Activated CD4-positive, alpha-beta T cell treated with anti-CD3 and anti-CD28 coated beads, Interleukin-2, amount 10 ng/mL, durations not matched to agents 24 days and 14 days (primary cell): ENCODE data around the gene ANXA10. TPM values are rescaled to one million over a fixed set of nuclear protein-coding genes. Genes with fewer than 3 reads are reported as not detected.
"Not testable (repeated sequence)": the region's sequence is repeated elsewhere in the genome, so short reads cannot be mapped to it uniquely, and the experiment has no call there.

ENCODE experiments used
- DNase-seq: peaks from one replicate; pipeline ENCODE4 v3.0.0; 2022
- H3K27ac Mint-ChIP-seq: one replicate; pipeline ENCODE4 v1.8.0; 2022; ENCODE audit warnings: mild to moderate bottlenecking, mixed read lengths
- H3K27me3 Mint-ChIP-seq: one replicate; pipeline ENCODE4 v1.8.0; 2022; ENCODE audit warnings: mixed read lengths
- H3K36me3 Mint-ChIP-seq: one replicate; pipeline ENCODE4 v1.8.0; 2022; ENCODE audit warnings: low read depth, mild to moderate bottlenecking, mixed read lengths
- H3K4me1 Mint-ChIP-seq: one replicate; pipeline ENCODE4 v1.8.0; 2021; ENCODE audit warnings: mixed read lengths
- H3K4me3 Mint-ChIP-seq: one replicate; pipeline ENCODE4 v1.8.0; 2022; ENCODE audit warnings: mild to moderate bottlenecking, moderate library complexity, mixed read lengths
- H3K9me3 Mint-ChIP-seq: one replicate; pipeline ENCODE4 v1.8.0; 2021; ENCODE audit warnings: mixed read lengths
- intact Hi-C: fragments of 100-400 bp; cut with micrococcal nuclease; formaldehyde crosslinking; loops from one replicate; pipeline ENCODE4 v1.15.1; 2023
- total RNA-seq: library from RNA; stranded (reverse); gene quantifications from 2 replicates; pipeline ENCODE4 v1.2.3, GENCODE V29; 2022

Gene ANXA10
- total RNA-seq, 1 donor from 2014 or later = not detected

GRCh38 chr4:168096407-168096784, 4.1 kb downstream of the ANXA10 start:
- intact Hi-C loops = no loop called here
- H3K27me3 Mint-ChIP-seq = no peaks in the 10 kb centered on the region
- H3K9me3 Mint-ChIP-seq = no peaks in the 10 kb centered on the region

GRCh38 chr4:168097161-168097560, 4.8 kb downstream of the ANXA10 start:
- H3K27ac Mint-ChIP-seq = no peak overlapping the region
- no peaks in the 10 kb centered on the region for H3K9me3 Mint-ChIP-seq
- H3K4me1 Mint-ChIP-seq = no peaks in the 10 kb centered on the region
- H3K36me3 Mint-ChIP-seq = no peaks in the 10 kb centered on the region
- no peak overlapping the region for H3K4me3 Mint-ChIP-seq
- no peak for DNase-seq
- intact Hi-C loops = no loop called here
- no peaks in the 10 kb centered on the region for H3K27me3 Mint-ChIP-seq

More at GRCh38 chr4:168096407-168096784, 4.1 kb downstream of the ANXA10 start:
- H3K27ac Mint-ChIP-seq = no peak overlapping the region
- H3K36me3 Mint-ChIP-seq = no peaks in the 10 kb centered on the region
- H3K4me1 Mint-ChIP-seq = no peaks in the 10 kb centered on the region
- no peak for DNase-seq
- H3K4me3 Mint-ChIP-seq = no peak overlapping the region

- Mint-ChIP-seq H3K27ac (no peak overlapping the region), H3K36me3 (no peaks in the 10 kb centered on the region), H3K27me3 (no peaks in the 10 kb centered on the region), H3K9me3 (no peaks in the 10 kb centered on the region), H3K4me3 (no peak overlapping the region), H3K4me1 (no peaks in the 10 kb centered on the region)
- no peak for DNase-seq
- intact Hi-C loops = no loop called here
Observed at GRCh38 chr4:168098248-168098717, 5.9 kb downstream of the ANXA10 start.

GRCh38 chr4:168099195-168099594, 6.9 kb downstream of the ANXA10 start:
- Mint-ChIP-seq H3K36me3 (no peaks in the 10 kb centered on the region), H3K4me1 (no peaks in the 10 kb centered on the region), H3K27ac (no peak overlapping the region), H3K4me3 (no peak overlapping the region), H3K27me3 (no peaks in the 10 kb centered on the region), H3K9me3 (no peaks in the 10 kb centered on the region)
- intact Hi-C loops = no loop called here
- no peak for DNase-seq

GRCh38 chr4:168101026-168101425, 8.7 kb downstream of the ANXA10 start:
- no peak for DNase-seq
- Mint-ChIP-seq H3K27ac (no peak overlapping the region), H3K36me3 (no peaks in the 10 kb centered on the region), H3K4me3 (no peak overlapping the region), H3K27me3 (no peaks in the 10 kb centered on the region), H3K9me3 (no peaks in the 10 kb centered on the region), H3K4me1 (no peaks in the 10 kb centered on the region)
- intact Hi-C loops = no loop called here

GRCh38 chr4:168102403-168102802, 10.1 kb downstream of the ANXA10 start:
- Mint-ChIP-seq H3K9me3 (no peaks in the 10 kb centered on the region), H3K4me3 (no peak overlapping the region), H3K27me3 (no peaks in the 10 kb centered on the region), H3K27ac (no peak overlapping the region), H3K36me3 (no peaks in the 10 kb centered on the region), H3K4me1 (no peaks in the 10 kb centered on the region)
- no peak for DNase-seq
- intact Hi-C loops = no loop called here

- H3K36me3 Mint-ChIP-seq = no peaks in the 10 kb centered on the region
- no peak overlapping the region for H3K4me3 Mint-ChIP-seq
- H3K27me3 Mint-ChIP-seq = peaks cover 5% of the 10 kb centered on the region
- no peak overlapping the region for H3K27ac Mint-ChIP-seq
- DNase-seq = no peak
- H3K4me1 Mint-ChIP-seq = no peaks in the 10 kb centered on the region
- H3K9me3 Mint-ChIP-seq = no peaks in the 10 kb centered on the region
- intact Hi-C loops = no loop called here
Observed at GRCh38 chr4:168109527-168109926, 17.2 kb downstream of the ANXA10 start.

- DNase-seq, H3K27ac Mint-ChIP-seq, H3K4me3 Mint-ChIP-seq, H3K4me1 Mint-ChIP-seq, H3K9me3 Mint-ChIP-seq, intact Hi-C loops, H3K36me3 Mint-ChIP-seq, H3K27me3 Mint-ChIP-seq: not testable (repeated sequence)
Observed at GRCh38 chr4:168113059-168113458, 20.7 kb downstream of the ANXA10 start.

- no peak for DNase-seq
- H3K4me3 Mint-ChIP-seq = no peak overlapping the region
- intact Hi-C loops = no loop called here
- H3K27ac Mint-ChIP-seq = no peak overlapping the region
- H3K27me3 Mint-ChIP-seq = peaks cover 3% of the 10 kb centered on the region
- no peaks in the 10 kb centered on the region for H3K4me1 Mint-ChIP-seq
- H3K36me3 Mint-ChIP-seq = no peaks in the 10 kb centered on the region
- H3K9me3 Mint-ChIP-seq = no peaks in the 10 kb centered on the region
Observed at GRCh38 chr4:168118116-168118655, 25.8 kb downstream of the ANXA10 start.

- Mint-ChIP-seq H3K27ac (no peak overlapping the region), H3K4me3 (no peak overlapping the region), H3K4me1 (no peaks in the 10 kb centered on the region), H3K36me3 (no peaks in the 10 kb centered on the region), H3K27me3 (peaks cover 2% of the 10 kb centered on the region), H3K9me3 (no peaks in the 10 kb centered on the region)
- intact Hi-C loops = no loop called here
- no peak for DNase-seq
Observed at GRCh38 chr4:168119100-168119499, 26.8 kb downstream of the ANXA10 start.

GRCh38 chr4:168119890-168120289, 27.6 kb downstream of the ANXA10 start:
- no peak overlapping the region for H3K4me3 Mint-ChIP-seq
- no peaks in the 10 kb centered on the region for H3K9me3 Mint-ChIP-seq
- intact Hi-C loops = no loop called here
- H3K27ac Mint-ChIP-seq = no peak overlapping the region
- H3K36me3 Mint-ChIP-seq = no peaks in the 10 kb centered on the region
- DNase-seq = no peak
- no peaks in the 10 kb centered on the region for H3K4me1 Mint-ChIP-seq
- peaks cover 2% of the 10 kb centered on the region for H3K27me3 Mint-ChIP-seq

- H3K27ac Mint-ChIP-seq = no peak overlapping the region
- H3K27me3 Mint-ChIP-seq = peaks cover 2% of the 10 kb centered on the region
- no peaks in the 10 kb centered on the region for H3K9me3 Mint-ChIP-seq
- no peaks in the 10 kb centered on the region for H3K4me1 Mint-ChIP-seq
- DNase-seq = no peak
- intact Hi-C loops = no loop called here
- no peak overlapping the region for H3K4me3 Mint-ChIP-seq
- no peaks in the 10 kb centered on the region for H3K36me3 Mint-ChIP-seq
Observed at GRCh38 chr4:168120811-168121210, 28.5 kb downstream of the ANXA10 start.

- no peaks in the 10 kb centered on the region for H3K4me1 Mint-ChIP-seq
- no peaks in the 10 kb centered on the region for H3K36me3 Mint-ChIP-seq
- H3K27me3 Mint-ChIP-seq = peaks cover 4% of the 10 kb centered on the region
- no peaks in the 10 kb centered on the region for H3K9me3 Mint-ChIP-seq
- no peak for DNase-seq
- no peak overlapping the region for H3K27ac Mint-ChIP-seq
- intact Hi-C loops = no loop called here
- no peak overlapping the region for H3K4me3 Mint-ChIP-seq
Observed at GRCh38 chr4:168124008-168124641, 31.8 kb downstream of the ANXA10 start.

- DNase-seq = no peak
- intact Hi-C loops = no loop called here
- no peaks in the 10 kb centered on the region for H3K9me3 Mint-ChIP-seq
- no peaks in the 10 kb centered on the region for H3K4me1 Mint-ChIP-seq
- H3K27ac Mint-ChIP-seq = no peak overlapping the region
- no peak overlapping the region for H3K4me3 Mint-ChIP-seq
- peaks cover 9% of the 10 kb centered on the region for H3K27me3 Mint-ChIP-seq
- H3K36me3 Mint-ChIP-seq = no peaks in the 10 kb centered on the region
Observed at GRCh38 chr4:168126952-168127351, 34.6 kb downstream of the ANXA10 start.

GRCh38 chr4:168128601-168129000, 36.3 kb downstream of the ANXA10 start:
- Mint-ChIP-seq H3K36me3 (no peaks in the 10 kb centered on the region), H3K4me3 (no peak overlapping the region), H3K27me3 (peaks cover 9% of the 10 kb centered on the region), H3K9me3 (no peaks in the 10 kb centered on the region), H3K27ac (no peak overlapping the region), H3K4me1 (no peaks in the 10 kb centered on the region)
- intact Hi-C loops = no loop called here
- DNase-seq = no peak
